ENCODE measurements around the gene FAM110A.
A peak's percentile ranks its signal among the peaks of the same experiment; 100 is the strongest.
"Not testable (repeated sequence)": the region's sequence is repeated elsewhere in the genome, so short reads cannot be mapped to it uniquely, and the experiment has no call there.

Gene FAM110A

GRCh38 chr20:823574-823902 lies 10.0 kb upstream of the FAM110A start:
- no peak for DNase-seq (ENCODE audit: low read depth)

GRCh38 chr20:824490-824889 lies 9.0 kb upstream of the FAM110A start:
- no peak for DNase-seq (ENCODE audit: low read depth)

- DNase-seq (ENCODE audit: low read depth), result no peak
Observed at GRCh38 chr20:824916-825315, 8.6 kb upstream of the FAM110A start.

- no peak for DNase-seq (ENCODE audit: low read depth)
Observed at GRCh38 chr20:825710-826421, 7.6 kb upstream of the FAM110A start.

- no peak for DNase-seq (ENCODE audit: low read depth)
Observed at GRCh38 chr20:826695-827323, 6.7 kb upstream of the FAM110A start.

- DNase-seq (ENCODE audit: low read depth), result not testable (repeated sequence)
Observed at GRCh38 chr20:827981-828380, 5.5 kb upstream of the FAM110A start.

- DNase-seq (ENCODE audit: low read depth), result no peak
Observed at GRCh38 chr20:828987-829386, 4.5 kb upstream of the FAM110A start.

GRCh38 chr20:829551-829950 lies 4.0 kb upstream of the FAM110A start:
- peak; percentile 84 for DNase-seq (ENCODE audit: low read depth)

GRCh38 chr20:830011-830521 lies 3.4 kb upstream of the FAM110A start:
- DNase-seq (ENCODE audit: low read depth), result peak; percentile 92

GRCh38 chr20:831251-831650 lies 2.3 kb upstream of the FAM110A start:
- no peak for DNase-seq (ENCODE audit: low read depth)

- DNase-seq (ENCODE audit: low read depth), result no peak
Observed at GRCh38 chr20:831956-832355, 1.6 kb upstream of the FAM110A start.

- DNase-seq (ENCODE audit: low read depth), result no peak
Observed at GRCh38 chr20:833121-833449, 430 bp upstream of the FAM110A start.

- no peak for DNase-seq (ENCODE audit: low read depth)
Observed at GRCh38 chr20:834151-834746, 734 bp downstream of the FAM110A start.

GRCh38 chr20:835608-836045 lies 2.1 kb downstream of the FAM110A start:
- DNase-seq (ENCODE audit: low read depth), result no peak

- DNase-seq (ENCODE audit: low read depth), result no peak
Observed at GRCh38 chr20:836190-836589, 2.7 kb downstream of the FAM110A start.

- no peak for DNase-seq (ENCODE audit: low read depth)
Observed at GRCh38 chr20:839015-839414, 5.5 kb downstream of the FAM110A start.

GRCh38 chr20:839626-840025 lies 6.1 kb downstream of the FAM110A start:
- DNase-seq (ENCODE audit: low read depth), result no peak

- DNase-seq (ENCODE audit: low read depth), result no peak
Observed at GRCh38 chr20:840503-840857, 7.0 kb downstream of the FAM110A start.

- no peak for DNase-seq (ENCODE audit: low read depth)
Observed at GRCh38 chr20:840858-841567, 7.5 kb downstream of the FAM110A start.

- DNase-seq (ENCODE audit: low read depth), result no peak
Observed at GRCh38 chr20:841568-842546, 8.3 kb downstream of the FAM110A start.

- DNase-seq (ENCODE audit: low read depth), result no peak
Observed at GRCh38 chr20:842547-842940, 9.0 kb downstream of the FAM110A start.

- no peak for DNase-seq (ENCODE audit: low read depth)
Observed at GRCh38 chr20:843912-844311, 10.4 kb downstream of the FAM110A start.
